HG03060 (cell line): ENCODE data around the gene CAMKK1.
"Not testable (repeated sequence)": the region's sequence is repeated elsewhere in the genome, so short reads cannot be mapped to it uniquely, and the experiment has no call there.

Experiments
- ATAC-seq: cut with Tn5 transposase; IDR thresholded peaks from one replicate; pipeline ENCODE4 v1.9.1; 2021; ENCODE audit warnings: low read depth, moderate number of reproducible peaks; ENCODE audit not compliant: unreplicated experiment

Gene CAMKK1

GRCh38 chr17:3880983-3881382 lies 11.9 kb downstream of the CAMKK1 start:
- ATAC-seq, result no peak

GRCh38 chr17:3879591-3880417 lies 13.0 kb downstream of the CAMKK1 start:
- ATAC-seq, result no peak

- ATAC-seq, result no peak
These were observed 13.7 kb downstream of the CAMKK1 start for GRCh38 chr17:3879186-3879585.

- ATAC-seq, result no peak
These were observed 15.6 kb downstream of the CAMKK1 start for GRCh38 chr17:3877220-3877619.

- no peak for ATAC-seq
These were observed 17.5 kb downstream of the CAMKK1 start for GRCh38 chr17:3875317-3875716.

GRCh38 chr17:3873862-3874261 lies 19.0 kb downstream of the CAMKK1 start:
- no peak for ATAC-seq

GRCh38 chr17:3870871-3871306 lies 22.0 kb downstream of the CAMKK1 start:
- ATAC-seq, result no peak

- no peak for ATAC-seq
These were observed 25.2 kb downstream of the CAMKK1 start for GRCh38 chr17:3867606-3868005.

GRCh38 chr17:3867106-3867505 lies 25.7 kb downstream of the CAMKK1 start:
- ATAC-seq, result no peak

GRCh38 chr17:3866276-3866675 lies 26.6 kb downstream of the CAMKK1 start:
- ATAC-seq, result no peak

GRCh38 chr17:3865176-3865575 lies 27.7 kb downstream of the CAMKK1 start:
- no peak for ATAC-seq

- ATAC-seq, result no peak
These were observed 28.3 kb downstream of the CAMKK1 start for GRCh38 chr17:3864534-3864933.

GRCh38 chr17:3861761-3862681 lies 30.8 kb downstream of the CAMKK1 start:
- no peak for ATAC-seq

GRCh38 chr17:3860939-3861700 lies 31.7 kb downstream of the CAMKK1 start:
- ATAC-seq, result no peak

GRCh38 chr17:3859940-3860339 lies 32.9 kb downstream of the CAMKK1 start:
- ATAC-seq, result no peak

GRCh38 chr17:3857261-3858105 lies 35.4 kb downstream of the CAMKK1 start:
- ATAC-seq, result no peak

- ATAC-seq, result not testable (repeated sequence)
These were observed 38.6 kb downstream of the CAMKK1 start for GRCh38 chr17:3854204-3854603.

GRCh38 chr17:3852561-3852960 lies 40.3 kb downstream of the CAMKK1 start:
- ATAC-seq, result no peak

GRCh38 chr17:3851461-3852100 lies 41.3 kb downstream of the CAMKK1 start:
- ATAC-seq, result no peak
